T-helper 17 cell (primary cell): Measurements from ENCODE around the gene KRTAP19-3. TPM values are rescaled to one million over a fixed set of nuclear protein-coding genes. Genes with fewer than 3 reads are reported as not detected.

Experiments
- ATAC-seq: fragments of 150-1000 bp; cut with Tn5 transposase; 2 replicates; pipeline ENCODE4 v1.10.0; 2021; ENCODE audit warnings: mild to moderate bottlenecking, moderate library complexity
- DNase-seq, 3 donors: peaks; one replicate each; pipeline versions ENCODE4 v3.0.0 to v3.0.0-alpha.2; 2020 to 2021
- H3K9me3 ChIP-seq: one replicate; pipeline ENCODE4 v1.7.0; 2013; ENCODE audit warnings: low read length, mild to moderate bottlenecking; ENCODE audit not compliant: control insufficient read depth, poor library complexity, severe bottlenecking
- H3K27ac Mint-ChIP-seq: one replicate; pipeline ENCODE4 v1.8.0; 2022; ENCODE audit warnings: mild to moderate bottlenecking, moderate library complexity, mixed read lengths
- H3K27me3 Mint-ChIP-seq: one replicate; pipeline ENCODE4 v1.8.0; 2022; ENCODE audit warnings: mixed read lengths
- H3K36me3 Mint-ChIP-seq: one replicate; pipeline ENCODE4 v1.8.0; 2022; ENCODE audit warnings: low read depth, mixed read lengths
- H3K4me1 Mint-ChIP-seq: one replicate; pipeline ENCODE4 v1.8.0; 2022; ENCODE audit warnings: mild to moderate bottlenecking, mixed read lengths
- H3K4me3 Mint-ChIP-seq: one replicate; pipeline ENCODE4 v1.8.0; 2022; ENCODE audit warnings: mild to moderate bottlenecking, moderate library complexity, mixed read lengths
- total RNA-seq, 4 donors: library from RNA in 2 of 4; stranded (reverse) in 2 of 4; gene quantifications; one replicate each; pipeline ENCODE4 v1.2.3 and lab custom pipeline; 2022 to 2026

Gene KRTAP19-3
- total RNA-seq, 2 donors from 2014 or later, result not detected

GRCh38 chr21:30463713-30464112 lies 28.1 kb downstream of the KRTAP19-3 start:
- no peaks in the 10 kb centered on the region for H3K36me3 Mint-ChIP-seq
- H3K27me3 Mint-ChIP-seq, result no peaks in the 10 kb centered on the region
- no peak overlapping the region for H3K27ac Mint-ChIP-seq
- no peak overlapping the region for H3K4me3 Mint-ChIP-seq
- ATAC-seq, result no peak
- DNase-seq, result no peak
- H3K9me3 ChIP-seq, result no peaks in the 10 kb centered on the region
- no peaks in the 10 kb centered on the region for H3K4me1 Mint-ChIP-seq

GRCh38 chr21:30448514-30448913 lies 43.3 kb downstream of the KRTAP19-3 start:
- ATAC-seq (no peak), DNase-seq (no peak)
- Mint-ChIP-seq H3K36me3 (no peaks in the 10 kb centered on the region), H3K4me3 (no peak overlapping the region), H3K27me3 (no peaks in the 10 kb centered on the region), H3K27ac (no peak overlapping the region), H3K4me1 (no peaks in the 10 kb centered on the region)
- no peaks in the 10 kb centered on the region for H3K9me3 ChIP-seq

- Mint-ChIP-seq H3K27ac (no peak overlapping the region), H3K4me3 (no peak overlapping the region), H3K36me3 (no peaks in the 10 kb centered on the region), H3K27me3 (no peaks in the 10 kb centered on the region), H3K4me1 (no peaks in the 10 kb centered on the region)
- no peaks in the 10 kb centered on the region for H3K9me3 ChIP-seq
- no peak for DNase-seq
- no peak for ATAC-seq
Measured at GRCh38 chr21:30447056-30447455, 44.8 kb downstream of the KRTAP19-3 start.

GRCh38 chr21:30444204-30444603 lies 47.6 kb downstream of the KRTAP19-3 start:
- no peaks in the 10 kb centered on the region for H3K9me3 ChIP-seq
- Mint-ChIP-seq H3K36me3 (no peaks in the 10 kb centered on the region), H3K4me3 (no peak overlapping the region), H3K4me1 (no peaks in the 10 kb centered on the region), H3K27ac (no peak overlapping the region), H3K27me3 (no peaks in the 10 kb centered on the region)
- ATAC-seq (no peak), DNase-seq (no peak)

- Mint-ChIP-seq H3K4me1 (no peaks in the 10 kb centered on the region), H3K27me3 (no peaks in the 10 kb centered on the region), H3K27ac (no peak overlapping the region), H3K4me3 (no peak overlapping the region), H3K36me3 (no peaks in the 10 kb centered on the region)
- DNase-seq, result no peak
- ATAC-seq, result no peak
- H3K9me3 ChIP-seq, result no peaks in the 10 kb centered on the region
Measured at GRCh38 chr21:30443226-30443625, 48.6 kb downstream of the KRTAP19-3 start.

Other genes with a start within 250 kb of the KRTAP19-3 start
- gene KRTAP24-1, start 209.1 kb downstream of the KRTAP19-3 start, total RNA-seq, result not detected
- gene KRTAP25-1, start 202.5 kb downstream of the KRTAP19-3 start, total RNA-seq, result not detected
- gene KRTAP26-1, start 171.7 kb downstream of the KRTAP19-3 start, total RNA-seq, result not detected
- gene KRTAP27-1, start 154.3 kb downstream of the KRTAP19-3 start, total RNA-seq, result not detected
- gene KRTAP23-1, start 143.4 kb downstream of the KRTAP19-3 start, total RNA-seq, result not detected
- not detected for gene KRTAP13-2, start 119.7 kb downstream of the KRTAP19-3 start, total RNA-seq
- not detected for gene KRTAP13-1, start 96.0 kb downstream of the KRTAP19-3 start, total RNA-seq
- not detected for gene KRTAP13-3, start 66.1 kb downstream of the KRTAP19-3 start, total RNA-seq
- not detected for gene KRTAP13-4, start 61.8 kb downstream of the KRTAP19-3 start, total RNA-seq
- gene KRTAP15-1, start 51.7 kb downstream of the KRTAP19-3 start, total RNA-seq, result not detected
- gene KRTAP19-1, start 11.6 kb downstream of the KRTAP19-3 start, total RNA-seq, result not detected
- not detected for gene KRTAP19-2, start 4.6 kb downstream of the KRTAP19-3 start, total RNA-seq
- gene KRTAP19-4, start 5.2 kb upstream of the KRTAP19-3 start, total RNA-seq, result not detected
- not detected for gene KRTAP19-5, start 10.1 kb upstream of the KRTAP19-3 start, total RNA-seq
- not detected for gene KRTAP19-6, start 49.9 kb upstream of the KRTAP19-3 start, total RNA-seq
- gene KRTAP19-7, start 69.3 kb upstream of the KRTAP19-3 start, total RNA-seq, result not detected
- gene KRTAP22-2, start 98.4 kb upstream of the KRTAP19-3 start, total RNA-seq, result not detected
- gene KRTAP6-3, start 100.4 kb upstream of the KRTAP19-3 start, total RNA-seq, result not detected
- gene KRTAP6-2, start 106.9 kb upstream of the KRTAP19-3 start, total RNA-seq, result not detected
- not detected for gene KRTAP22-1, start 109.1 kb upstream of the KRTAP19-3 start, total RNA-seq
- not detected for gene KRTAP6-1, start 121.9 kb upstream of the KRTAP19-3 start, total RNA-seq
- gene KRTAP20-1, start 124.4 kb upstream of the KRTAP19-3 start, total RNA-seq, result not detected
- not detected for gene KRTAP20-4, start 128.6 kb upstream of the KRTAP19-3 start, total RNA-seq
- not detected for gene KRTAP20-2, start 143.2 kb upstream of the KRTAP19-3 start, total RNA-seq
- gene KRTAP20-3, start 150.9 kb upstream of the KRTAP19-3 start, total RNA-seq, result not detected
- not detected for gene KRTAP21-3, start 226.8 kb upstream of the KRTAP19-3 start, total RNA-seq